Measurements from ENCODE around the gene TES. TPM values are rescaled to one million over a fixed set of nuclear protein-coding genes. Genes with fewer than 3 reads are reported as not detected.
"Not testable (repeated sequence)": the region's sequence is repeated elsewhere in the genome, so short reads cannot be mapped to it uniquely, and the experiment has no call there.

The TES gene
- total and polyA plus RNA-seq, 2 of the 13 experiments (the other 11 are each of a cell fraction or from before 2014, with no cell fraction given): 21.6 to 23.0 TPM

DNA sequence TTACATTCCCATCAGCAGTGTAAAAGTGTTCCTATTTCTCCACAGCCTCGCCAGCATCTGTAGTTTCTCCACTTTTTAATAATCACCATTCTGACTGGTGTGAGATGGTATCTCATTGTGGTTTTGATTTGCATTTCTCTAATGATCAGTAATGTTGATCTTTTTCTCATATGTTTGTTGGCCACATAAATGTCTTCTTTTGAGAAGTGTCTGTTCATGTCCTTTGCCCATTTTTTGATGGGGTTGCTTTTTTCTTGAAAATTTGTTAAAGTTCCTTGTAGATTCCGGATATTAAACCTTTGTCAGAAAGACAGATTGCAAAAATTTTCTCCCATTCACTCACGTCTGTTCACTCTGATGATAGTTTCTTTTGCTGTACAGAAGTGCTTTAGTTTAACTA, 35.2 kb upstream of the TES start:
- in situ Hi-C loops (cut with HindIII; ENCODE audit: extremely low pct_ligation_motif_present, low pct_unique_long_range_greater_than_20kb): loop anchor here (10.0 kb wide), 1 partner anchor 350 kb away; the partner anchor contains the start of gene CAV1
- H3K27ac ChIP-seq (ENCODE audit: extremely low read length, insufficient read depth, low read length); POLR2A ChIA-PET; H3K9me3 ChIP-seq (ENCODE audit: low read length); CTCF ChIA-PET (ENCODE audit: low intra/inter-chr PET ratio, low total read pairs); H3K4me3 ChIP-seq (replicated peaks in 1 of 3; ENCODE audit: insufficient read depth in 1 of 3, low read depth in 2 of 3, low read length in 3 of 3); intact Hi-C loops (cut with micrococcal nuclease; ENCODE audit: unreplicated experiment); H3K9ac ChIP-seq (ENCODE audit: insufficient read depth, low read depth, low read length); FAIRE-seq; H3K79me2 ChIP-seq (ENCODE audit: insufficient read depth, low read length); BruUV-seq (replicated peaks); DNase-seq (ENCODE audit: low spot score); H2AFZ ChIP-seq (ENCODE audit: low read length); H3K4me2 ChIP-seq (ENCODE audit: low read depth, low read length); H3K36me3 ChIP-seq (replicated peaks in 1 of 2; ENCODE audit: control insufficient read depth in 1 of 2, insufficient read depth in 2 of 2, low read length in 2 of 2); ATAC-seq; H4K20me1 ChIP-seq (ENCODE audit: insufficient read depth, low read length): not testable (repeated sequence)
- Histone ChIP-seq H3K27me3 (ENCODE audit: control insufficient read depth in 1 of 2, insufficient read depth in 2 of 2, low read length in 2 of 2) (peaks cover 0 to 28% of the 10 kb centered on the region in 2 experiments; a peak in 4 of 5 replicates), H3K4me1 (ENCODE audit: insufficient read depth, low read length) (peaks cover 31% of the 10 kb centered on the region)
- WGBS (ENCODE audit: low lambda C conversion rate): 35% methylated on average over 3 of the region's 3 CpGs

DNA sequence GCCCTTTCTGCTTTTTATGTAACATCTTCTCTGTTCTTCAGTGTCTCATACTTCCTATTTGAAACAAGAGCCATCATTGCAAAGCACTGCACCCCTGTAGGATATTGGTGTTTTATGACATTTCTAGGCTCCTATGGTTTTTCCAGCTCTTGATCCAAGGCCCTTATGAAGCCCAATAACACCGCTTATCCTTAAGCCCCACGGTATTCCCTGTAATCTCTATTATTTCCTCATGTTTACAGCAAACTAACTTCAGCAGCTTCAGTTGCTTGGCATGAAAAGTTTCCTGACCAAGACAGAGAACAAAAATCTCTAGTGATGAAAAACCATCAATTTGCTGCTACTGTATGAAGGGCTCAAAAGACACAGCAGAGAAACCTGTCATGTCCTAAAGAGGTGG, 34.1 kb upstream of the TES start:
- H4K20me1 ChIP-seq (ENCODE audit: insufficient read depth, low read length): no peaks in the 10 kb centered on the region
- H3K79me2 ChIP-seq (ENCODE audit: insufficient read depth, low read length): no peaks in the 10 kb centered on the region
- DNase-seq (ENCODE audit: low spot score) (no peak), ATAC-seq (no peak), FAIRE-seq (no peak)
- no peak overlapping the region for H3K4me3 ChIP-seq (replicated peaks in 1 of 3; ENCODE audit: insufficient read depth in 1 of 3, low read depth in 2 of 3, low read length in 3 of 3)
- TF ChIP-seq GTF2F1 (IDR thresholded peaks at IDR 0.05; ENCODE audit: low read length) (no peak), SAFB2 (CRISPR knock-in tag; IDR thresholded peaks at IDR 0.05; ENCODE audit: borderline replicate concordance, low read depth) (no peak), ZNF737 (CRISPR knock-in tag; IDR thresholded peaks at IDR 0.05; ENCODE audit: borderline replicate concordance) (no peak), GFI1 (CRISPR knock-in tag; IDR thresholded peaks at IDR 0.05; ENCODE audit: borderline replicate concordance) (no peak)
- TF ChIP-seq, protein P1, sequence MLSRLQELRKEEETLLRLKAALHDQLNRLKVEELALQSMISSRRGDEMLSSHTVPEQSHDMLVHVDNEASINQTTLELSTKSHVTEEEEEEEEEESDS (CRISPR knock-in tag; IDR thresholded peaks at IDR 0.05; ENCODE audit: borderline replicate concordance): no peak
- H3K9ac ChIP-seq (ENCODE audit: insufficient read depth, low read depth, low read length): no peak overlapping the region
- CTCF ChIA-PET (ENCODE audit: low intra/inter-chr PET ratio, low total read pairs): no interaction called here
- no peak overlapping the region for H3K27ac ChIP-seq (ENCODE audit: extremely low read length, insufficient read depth, low read length)
- no TSS peak for BruUV-seq (replicated peaks)
- H3K4me1 ChIP-seq (ENCODE audit: insufficient read depth, low read length): peaks cover 20% of the 10 kb centered on the region
- no peak overlapping the region for H3K4me2 ChIP-seq (ENCODE audit: low read depth, low read length)
- H3K27me3 ChIP-seq (ENCODE audit: control insufficient read depth in 1 of 2, insufficient read depth in 2 of 2, low read length in 2 of 2): peaks cover 0 to 28% of the 10 kb centered on the region in 2 experiments; a peak in 3 of 5 replicates
- H2AFZ ChIP-seq (ENCODE audit: low read length): no peak overlapping the region
- intact Hi-C loops (cut with micrococcal nuclease; ENCODE audit: unreplicated experiment) (no loop called here), in situ Hi-C loops (cut with HindIII; ENCODE audit: extremely low pct_ligation_motif_present, low pct_unique_long_range_greater_than_20kb) (loop anchor here (10.0 kb wide), 1 partner anchor 349 kb away; the partner anchor contains the start of gene CAV1)
- peaks cover 6% of the 10 kb centered on the region; the same call in 1 of the 2 replicates for H3K9me3 ChIP-seq (ENCODE audit: low read length)
- 58% methylated on average over 2 of the region's 2 CpGs for WGBS (ENCODE audit: low lambda C conversion rate)
- no peaks in the 10 kb centered on the region for H3K36me3 ChIP-seq (replicated peaks in 1 of 2; ENCODE audit: control insufficient read depth in 1 of 2, insufficient read depth in 2 of 2, low read length in 2 of 2)
- POLR2A ChIA-PET: no interaction called here

Measured in HepG2 (cell line).